AG04450 (cell line): ENCODE results near the gene NSMCE1. TPM values are rescaled to one million over a fixed set of nuclear protein-coding genes. Genes with fewer than 3 reads are reported as not detected.

ENCODE experiments used
- CTCF ChIA-PET: fragments of 300-600, 350-600 bp; formaldehyde crosslinking; extraction: SDS; loops from one replicate; lab custom pipeline; 2022; ENCODE audit warnings: antibody characterized with exemption, inconsistent platforms; lab: Charles Lee
- POLR2A ChIA-PET: fragments of 350-600 bp; formaldehyde crosslinking; extraction: SDS; loops from one replicate; lab custom pipeline; 2021; ENCODE audit warnings: antibody characterized with exemption, inconsistent platforms; lab: Yijun Ruan, JAX
- DNase-seq: peaks from one replicate; pipeline ENCODE4 v3.0.0-alpha.2; 2011; ENCODE audit warnings: low read depth, low spot score
- H3K27ac ChIP-seq: one replicate; pipeline ENCODE4 v1.5.1; 2012; ENCODE audit warnings: low read depth, low read length, control low read depth
- H3K27me3 ChIP-seq: one replicate; pipeline ENCODE4 v1.6.0; 2012; ENCODE audit warnings: low read length; ENCODE audit not compliant: control insufficient read depth, insufficient read depth
- H3K4me3 ChIP-seq: 2 replicates; pipeline ENCODE4 v1.5.1; 2011; ENCODE audit warnings: mild to moderate bottlenecking, low read depth, low read length, control low read depth
- H3K9me3 ChIP-seq: 2 replicates; pipeline ENCODE4 v1.5.1; 2012; ENCODE audit warnings: low read length; ENCODE audit not compliant: control insufficient read depth, insufficient read depth
- polyA plus RNA-seq: library from polyadenylated mRNA; depleted of rRNA; stranded (reverse); fragments of >200 nt; gene quantifications from 2 replicates; pipeline ENCODE4 v1.2.3, GENCODE V29; 2011
- TF ChIP-seq, protein P1 (sequence below): IDR thresholded peaks from 2 replicates; pipeline ENCODE4 v1.5.1; 2011; ENCODE audit warnings: low read depth, low read length, control low read depth, inconsistent platforms

The NSMCE1 gene
- polyA plus RNA-seq, 1 experiment, result 35.4 TPM

DNA sequence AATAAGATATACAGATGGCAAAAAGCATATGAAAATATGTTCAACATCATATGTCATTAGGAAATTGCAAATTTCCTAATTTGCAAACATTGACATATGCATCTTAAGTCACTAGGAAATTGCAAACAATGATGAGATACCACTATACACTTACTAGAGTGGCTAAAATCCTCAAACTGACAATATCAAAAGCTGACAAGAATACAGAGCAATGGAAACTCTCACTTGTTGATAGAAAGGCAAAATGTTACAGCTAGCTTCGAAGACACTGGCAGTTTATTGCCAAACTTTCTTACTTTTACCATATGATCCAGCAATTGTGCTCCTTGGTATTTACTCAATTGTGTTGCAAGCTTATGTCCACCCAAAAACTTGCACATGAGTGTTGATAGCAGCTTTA, 40.2 kb upstream of the NSMCE1 start:
- H3K9me3 ChIP-seq, result no peaks in the 10 kb centered on the region
- DNase-seq, result no peak
- H3K27ac ChIP-seq, result no peak overlapping the region
- POLR2A ChIA-PET, result interaction anchor here (0.5 kb wide), 1 partner anchor 138 kb away, joined by 3 read pairs; no protein-coding TSS in a partner anchor
- H3K4me3 ChIP-seq, result no peak overlapping the region
- CTCF ChIA-PET, result no interaction called here
- TF ChIP-seq, protein P1, sequence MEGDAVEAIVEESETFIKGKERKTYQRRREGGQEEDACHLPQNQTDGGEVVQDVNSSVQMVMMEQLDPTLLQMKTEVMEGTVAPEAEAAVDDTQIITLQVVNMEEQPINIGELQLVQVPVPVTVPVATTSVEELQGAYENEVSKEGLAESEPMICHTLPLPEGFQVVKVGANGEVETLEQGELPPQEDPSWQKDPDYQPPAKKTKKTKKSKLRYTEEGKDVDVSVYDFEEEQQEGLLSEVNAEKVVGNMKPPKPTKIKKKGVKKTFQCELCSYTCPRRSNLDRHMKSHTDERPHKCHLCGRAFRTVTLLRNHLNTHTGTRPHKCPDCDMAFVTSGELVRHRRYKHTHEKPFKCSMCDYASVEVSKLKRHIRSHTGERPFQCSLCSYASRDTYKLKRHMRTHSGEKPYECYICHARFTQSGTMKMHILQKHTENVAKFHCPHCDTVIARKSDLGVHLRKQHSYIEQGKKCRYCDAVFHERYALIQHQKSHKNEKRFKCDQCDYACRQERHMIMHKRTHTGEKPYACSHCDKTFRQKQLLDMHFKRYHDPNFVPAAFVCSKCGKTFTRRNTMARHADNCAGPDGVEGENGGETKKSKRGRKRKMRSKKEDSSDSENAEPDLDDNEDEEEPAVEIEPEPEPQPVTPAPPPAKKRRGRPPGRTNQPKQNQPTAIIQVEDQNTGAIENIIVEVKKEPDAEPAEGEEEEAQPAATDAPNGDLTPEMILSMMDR, result no peak
- H3K27me3 ChIP-seq, result no peaks in the 10 kb centered on the region

- TF ChIP-seq, protein P1, result no peak
- POLR2A ChIA-PET, result no interaction called here
- CTCF ChIA-PET, result interaction anchor here (1.3 kb wide), 1 partner anchor 72 kb away, joined by 7 read pairs; no protein-coding TSS in a partner anchor
- Histone ChIP-seq H3K4me3 (no peak overlapping the region), H3K27ac (no peak overlapping the region), H3K9me3 (no peaks in the 10 kb centered on the region), H3K27me3 (no peaks in the 10 kb centered on the region)
- DNase-seq, result no peak
Measured at GRCh38 chr16:27305839-27306442, 37.4 kb upstream of the NSMCE1 start.

- no peaks in the 10 kb centered on the region for H3K27me3 ChIP-seq
- no peaks in the 10 kb centered on the region for H3K9me3 ChIP-seq
- TF ChIP-seq, protein P1, result no peak
- ChIA-PET POLR2A (no interaction called here), CTCF (interaction anchor here (1.3 kb wide), 1 partner anchor 71 kb away, joined by 7 read pairs; no protein-coding TSS in a partner anchor)
- H3K4me3 ChIP-seq, result no peak overlapping the region
- no peak for DNase-seq
- no peak overlapping the region for H3K27ac ChIP-seq
Measured at GRCh38 chr16:27304881-27305745, 36.5 kb upstream of the NSMCE1 start.

GRCh38 chr16:27304102-27304501, 35.5 kb upstream of the NSMCE1 start:
- CTCF ChIA-PET, result interaction anchor here (1.7 kb wide), 1 partner anchor 69 kb away, joined by 8 read pairs; no protein-coding TSS in a partner anchor
- H3K9me3 ChIP-seq, result no peaks in the 10 kb centered on the region
- no peak overlapping the region for H3K4me3 ChIP-seq
- TF ChIP-seq, protein P1, result no peak
- POLR2A ChIA-PET, result no interaction called here
- no peaks in the 10 kb centered on the region for H3K27me3 ChIP-seq
- DNase-seq, result no peak
- no peak overlapping the region for H3K27ac ChIP-seq
